Putamen (tissue), 1 donor: ENCODE data around the gene LMO1.

Experiments
- DNase-seq: peaks from one replicate; pipeline ENCODE4 v3.0.0-alpha.2; 2016; ENCODE audit warnings: low spot score

LMO1 gene

GRCh38 chr11:8203414-8203715 lies 60.3 kb downstream of the LMO1 start:
- DNase-seq, result no peak

GRCh38 chr11:8202516-8203413 lies 60.9 kb downstream of the LMO1 start:
- no peak for DNase-seq

- DNase-seq, result no peak
Measured at GRCh38 chr11:8201644-8202365, 61.9 kb downstream of the LMO1 start.

- no peak for DNase-seq
Measured at GRCh38 chr11:8199676-8200075, 64.0 kb downstream of the LMO1 start.

GRCh38 chr11:8196749-8197148 lies 66.9 kb downstream of the LMO1 start:
- DNase-seq, result no peak

GRCh38 chr11:8194956-8195355 lies 68.7 kb downstream of the LMO1 start:
- no peak for DNase-seq

GRCh38 chr11:8192896-8193209 lies 70.8 kb downstream of the LMO1 start:
- no peak for DNase-seq

- DNase-seq, result no peak
Measured at GRCh38 chr11:8192016-8192895, 71.4 kb downstream of the LMO1 start.

- DNase-seq, result no peak
Measured at GRCh38 chr11:8190431-8190830, 73.2 kb downstream of the LMO1 start.

GRCh38 chr11:8186429-8186828 lies 77.2 kb downstream of the LMO1 start:
- DNase-seq, result no peak

GRCh38 chr11:8183111-8183510 lies 80.6 kb downstream of the LMO1 start:
- no peak for DNase-seq

GRCh38 chr11:8180469-8180868 lies 83.2 kb downstream of the LMO1 start:
- no peak for DNase-seq

GRCh38 chr11:8178297-8178696 lies 85.4 kb downstream of the LMO1 start:
- DNase-seq, result no peak

- DNase-seq, result no peak
Measured at GRCh38 chr11:8177136-8177535, 86.5 kb downstream of the LMO1 start.
